Measurements from ENCODE around the gene LMO1. TPM values are rescaled to one million over a fixed set of nuclear protein-coding genes. Genes with fewer than 3 reads are reported as not detected.

LMO1 gene
- total RNA-seq, 1 donor from 2014 or later, result 2.3 TPM

GRCh38 chr11:8221046-8221723, 42.5 kb downstream of the LMO1 start:
- intact Hi-C loops (cut with DNase I), result loop anchor here (5.0 to 10.0 kb wide), 2 partner anchors 84 to 346 kb away; no protein-coding TSS in a partner anchor
- DNase-seq (no peak), ATAC-seq (ENCODE audit: poor library complexity) (no peak)

GRCh38 chr11:8220261-8221045, 43.2 kb downstream of the LMO1 start:
- DNase-seq, result no peak
- ATAC-seq (ENCODE audit: poor library complexity), result no peak
- intact Hi-C loops (cut with DNase I), result loop anchor here (5.0 to 10.0 kb wide), 2 partner anchors 84 to 347 kb away; no protein-coding TSS in a partner anchor

- DNase-seq (no peak), ATAC-seq (ENCODE audit: poor library complexity) (peak; percentile 77)
- intact Hi-C loops (cut with DNase I), result loop anchor here (5.0 to 10.0 kb wide), 2 partner anchors 85 to 348 kb away; no protein-coding TSS in a partner anchor
These were observed 44.2 kb downstream of the LMO1 start for GRCh38 chr11:8219257-8220021.

DNA sequence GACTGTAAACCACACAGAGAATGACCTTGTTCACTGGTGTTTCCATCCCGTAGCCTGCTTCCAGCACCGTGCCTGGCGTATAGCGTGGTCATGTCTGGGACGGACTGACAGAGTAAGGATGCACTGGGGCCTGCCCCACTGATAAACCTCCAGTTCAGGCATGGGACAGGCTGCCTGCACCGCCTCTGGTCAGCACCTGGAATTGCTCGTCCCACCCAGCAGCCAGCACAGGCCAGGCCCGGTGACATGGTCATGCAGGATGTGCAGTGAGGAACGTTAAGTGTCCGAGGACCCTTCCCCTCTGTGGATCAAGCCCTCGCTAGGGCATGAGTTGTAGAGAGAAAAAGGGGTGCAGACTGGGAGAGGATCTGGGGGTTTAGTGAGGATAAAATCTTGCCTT, 44.8 kb downstream of the LMO1 start:
- no peak for ATAC-seq (ENCODE audit: poor library complexity)
- intact Hi-C loops (cut with DNase I), result no loop called here
- no peak for DNase-seq

DNA sequence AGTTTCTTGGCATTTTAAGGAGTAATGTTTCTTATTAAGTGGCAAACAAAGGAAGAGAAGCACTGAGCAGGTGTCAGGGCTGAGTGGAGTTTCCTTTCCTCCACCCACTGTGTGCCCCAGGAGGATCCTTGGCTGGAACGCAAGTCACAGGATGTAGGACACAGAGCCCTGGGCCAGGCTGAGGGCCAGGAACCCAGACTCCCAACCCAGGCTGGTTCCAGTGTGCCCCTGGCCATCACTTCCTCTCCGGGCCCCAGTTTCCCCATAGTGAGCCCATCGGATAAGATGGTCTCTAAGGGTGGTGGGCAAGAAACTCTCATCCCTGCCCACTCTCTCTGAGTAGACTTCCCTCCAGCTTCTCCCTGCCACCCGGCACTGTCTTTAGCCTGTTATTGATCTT, 45.3 kb downstream of the LMO1 start:
- no peak for DNase-seq
- no peak for ATAC-seq (ENCODE audit: poor library complexity)
- intact Hi-C loops (cut with DNase I), result no loop called here

DNA sequence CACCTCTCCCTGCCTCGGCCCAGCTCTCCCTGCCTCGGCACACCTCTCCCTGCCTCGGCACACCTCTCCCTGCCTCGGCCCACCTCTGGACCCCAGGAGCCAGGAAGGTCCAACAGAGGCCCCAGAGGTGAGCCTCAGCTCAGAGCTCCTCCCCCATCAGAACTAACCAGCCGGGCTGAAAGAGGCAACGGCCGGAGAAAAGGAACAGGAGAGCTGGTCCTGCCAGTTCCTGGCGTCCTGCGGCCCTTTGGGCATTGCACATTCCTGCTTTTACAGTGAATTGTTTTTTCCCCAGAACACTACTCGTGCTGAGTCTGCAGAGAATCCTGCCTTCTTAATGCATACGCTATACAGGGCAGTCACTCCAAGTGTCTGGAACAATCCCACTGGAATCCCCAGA, 45.8 kb downstream of the LMO1 start:
- intact Hi-C loops (cut with DNase I), result no loop called here
- ATAC-seq (ENCODE audit: poor library complexity), result no peak
- no peak for DNase-seq

DNA sequence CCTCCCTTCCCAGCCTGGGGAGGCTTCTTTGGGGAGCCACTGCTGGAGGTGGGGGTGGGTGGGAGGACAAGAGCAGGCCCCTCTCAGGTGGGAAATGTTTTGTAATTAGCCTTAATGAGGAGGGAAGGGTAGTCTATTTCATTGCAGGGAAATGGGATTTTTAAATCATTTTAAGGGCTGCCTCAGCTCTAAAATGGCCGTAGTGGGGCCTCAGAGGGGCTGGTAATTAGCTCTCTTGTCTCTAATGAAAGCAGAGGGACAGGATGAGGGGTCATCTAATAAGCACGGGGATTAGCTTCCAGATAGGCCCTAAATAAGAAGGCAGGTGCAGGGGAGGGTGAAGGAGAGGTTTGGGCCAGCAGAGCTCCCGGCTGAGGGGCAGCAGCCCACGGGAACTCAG, 46.5 kb downstream of the LMO1 start:
- intact Hi-C loops (cut with DNase I), result no loop called here
- ATAC-seq (ENCODE audit: poor library complexity) (no peak), DNase-seq (no peak)

DNA sequence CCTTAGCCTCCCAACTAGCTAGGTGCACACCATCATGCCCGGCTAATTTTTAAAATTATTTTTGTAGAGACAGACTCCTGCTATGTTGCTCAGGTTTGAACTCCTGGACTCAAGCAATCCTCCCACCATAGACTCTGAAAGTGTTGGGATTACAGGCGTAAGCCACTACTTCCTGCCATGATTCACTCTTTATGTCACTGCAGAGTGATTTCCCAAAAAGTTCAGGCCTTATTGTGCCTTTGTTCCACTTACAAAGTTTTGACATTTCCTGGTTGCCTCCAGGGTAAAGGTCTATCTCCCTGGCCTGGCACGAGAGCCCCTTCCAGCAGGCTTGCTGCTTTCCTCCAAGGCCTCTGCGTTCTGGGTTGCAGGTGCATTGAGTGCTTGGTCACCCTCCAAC, 50.3 kb downstream of the LMO1 start:
- intact Hi-C loops (cut with DNase I), result no loop called here
- ATAC-seq (ENCODE audit: poor library complexity), result no peak
- DNase-seq, result no peak

GRCh38 chr11:8209208-8209807, 54.4 kb downstream of the LMO1 start:
- DNase-seq (peak; percentile 76), ATAC-seq (ENCODE audit: poor library complexity) (no peak)
- intact Hi-C loops (cut with DNase I), result no loop called here

DNA sequence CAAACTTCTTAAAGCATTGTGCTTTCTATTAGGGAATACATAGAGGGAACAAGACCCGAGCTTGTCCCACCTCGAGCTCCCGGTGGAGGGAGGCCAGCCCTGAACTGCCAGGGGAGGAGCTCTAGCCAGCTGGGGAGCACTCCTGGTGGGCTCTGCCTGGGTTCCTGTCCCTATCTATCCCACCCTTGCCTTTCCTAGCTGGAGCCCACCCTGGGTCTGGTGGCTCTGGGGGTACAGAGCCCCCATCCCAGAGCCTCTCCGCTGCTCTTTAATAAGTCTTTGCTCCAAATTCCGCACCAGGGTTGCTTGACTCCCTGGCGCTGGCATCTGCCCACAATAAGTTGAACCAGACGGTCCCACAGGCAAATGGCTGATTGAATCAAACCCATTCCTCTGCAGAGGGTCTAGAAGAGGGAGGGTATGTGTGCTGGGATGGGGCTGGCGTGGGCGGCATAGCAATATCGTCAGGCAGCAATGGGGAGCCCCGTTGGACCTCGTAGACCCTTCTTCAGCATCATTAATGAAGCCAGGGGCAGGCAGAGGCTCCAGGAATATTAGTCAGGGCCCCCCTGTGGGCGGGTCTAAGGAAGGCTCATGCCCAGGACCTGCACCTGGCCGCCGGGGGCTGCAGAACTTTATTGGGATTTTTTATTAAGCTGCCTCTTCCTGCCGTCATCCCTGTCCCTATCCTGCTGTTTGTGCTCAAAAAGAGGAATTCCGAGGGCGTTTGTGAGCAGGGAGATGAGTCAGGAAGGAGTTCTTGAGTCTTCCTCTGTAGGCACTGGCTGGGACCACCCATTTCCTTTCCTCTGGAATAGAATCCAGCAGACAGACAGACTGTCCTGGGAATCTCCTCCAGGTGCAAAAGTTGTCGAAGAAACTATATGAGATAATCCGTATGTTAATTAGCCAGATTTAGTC, 56.3 kb downstream of the LMO1 start:
- intact Hi-C loops (cut with DNase I), result no loop called here
- no peak for DNase-seq
- no peak for ATAC-seq (ENCODE audit: poor library complexity)

DNA sequence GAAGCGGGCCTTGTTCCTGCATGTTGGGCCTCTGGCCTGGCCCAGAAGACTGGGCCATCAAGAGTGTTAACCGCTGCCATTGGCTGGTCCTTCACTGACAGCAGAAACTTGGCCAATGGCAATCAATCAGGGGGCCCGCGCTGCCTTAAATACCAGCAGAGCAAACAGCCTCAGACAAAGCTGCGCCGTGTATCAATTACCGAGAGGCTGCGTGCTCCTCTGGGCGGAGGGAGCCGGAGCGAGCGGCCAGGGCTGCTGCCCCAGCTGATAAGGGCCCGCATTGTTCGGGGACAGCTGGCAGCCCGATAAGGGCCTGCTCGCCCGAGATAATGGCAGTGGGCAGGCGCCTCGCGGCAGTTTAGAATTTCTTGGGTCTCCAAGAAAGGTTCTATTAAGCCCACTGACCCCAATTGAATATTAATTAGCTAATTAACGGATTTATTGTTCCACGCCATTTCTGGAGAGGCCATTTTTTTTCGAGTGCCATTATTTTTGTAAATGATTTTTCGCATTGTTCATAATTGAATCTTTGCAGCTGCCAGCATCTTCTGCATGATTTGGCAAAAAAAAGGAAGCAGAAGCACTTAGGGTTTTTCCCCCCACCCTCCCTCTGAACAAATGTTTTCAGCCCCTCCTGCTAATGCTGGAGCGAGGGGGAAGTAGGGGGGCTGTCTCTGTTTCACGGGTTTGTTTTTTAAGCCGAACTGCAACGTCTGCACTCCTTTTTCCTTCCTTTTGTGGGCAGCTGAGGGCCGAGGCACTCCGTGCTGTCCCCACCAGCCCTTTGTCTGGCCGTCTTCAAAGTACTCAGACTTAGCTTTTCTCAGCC, 57.2 kb downstream of the LMO1 start:
- ATAC-seq (ENCODE audit: poor library complexity), result peak; percentile 74
- intact Hi-C loops (cut with DNase I), result no loop called here
- peak; percentile 69 for DNase-seq

DNA sequence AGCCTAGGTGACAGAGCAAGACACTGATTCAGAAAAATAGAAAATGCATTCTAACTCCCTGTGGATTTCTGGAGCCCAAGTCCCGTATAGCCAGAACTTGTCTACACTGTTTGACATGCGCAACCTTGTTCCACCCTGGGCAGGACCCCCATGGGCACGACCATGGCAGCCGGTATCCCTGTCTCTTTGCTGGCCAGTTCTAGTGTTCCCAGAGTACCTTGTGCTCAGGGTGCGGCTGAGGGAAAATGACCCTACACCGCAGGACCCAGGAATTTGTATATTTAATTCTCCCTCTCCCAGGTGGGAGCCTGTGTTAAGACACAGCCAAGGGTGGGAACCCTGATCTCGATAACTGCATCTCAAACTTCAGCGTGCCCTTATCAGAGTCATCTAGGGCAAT, 58.1 kb downstream of the LMO1 start:
- intact Hi-C loops (cut with DNase I), result no loop called here
- no peak for DNase-seq
- ATAC-seq (ENCODE audit: poor library complexity), result no peak

- DNase-seq, result no peak
- ATAC-seq (ENCODE audit: poor library complexity), result no peak
- intact Hi-C loops (cut with DNase I), result no loop called here
These were observed 59.1 kb downstream of the LMO1 start for GRCh38 chr11:8204596-8204995.

GRCh38 chr11:8204025-8204424, 59.7 kb downstream of the LMO1 start:
- DNase-seq (no peak), ATAC-seq (ENCODE audit: poor library complexity) (no peak)
- intact Hi-C loops (cut with DNase I), result no loop called here

DNA sequence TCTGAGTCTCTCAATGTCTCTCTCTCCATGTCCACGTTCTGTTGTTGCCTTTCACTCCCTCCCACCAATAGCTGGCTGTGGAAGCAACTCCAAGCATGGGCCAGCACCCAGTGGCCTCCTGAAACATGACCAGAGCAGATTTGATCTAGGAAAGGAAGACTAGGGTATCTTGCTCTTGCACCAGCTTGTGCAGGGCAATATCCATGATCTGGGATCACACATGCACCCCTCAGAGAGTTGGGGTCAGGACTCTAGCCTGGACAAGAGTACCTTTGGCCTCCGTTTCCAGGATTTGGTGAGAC, 60.3 kb downstream of the LMO1 start:
- intact Hi-C loops (cut with DNase I), result no loop called here
- ATAC-seq (ENCODE audit: poor library complexity), result no peak
- no peak for DNase-seq

GRCh38 chr11:8202516-8203413, 60.9 kb downstream of the LMO1 start:
- DNase-seq (no peak), ATAC-seq (ENCODE audit: poor library complexity) (no peak)
- intact Hi-C loops (cut with DNase I), result no loop called here
